ENCODE data around the gene SAMSN1.

The SAMSN1 gene

GRCh38 chr21:14591882-14592281 is 45.8 kb upstream of the SAMSN1 start:
- no peaks in the 10 kb centered on the region for H3K4me1 ChIP-seq

GRCh38 chr21:14591377-14591776 is 45.3 kb upstream of the SAMSN1 start:
- no peak overlapping the region for H3K9ac ChIP-seq
- no peaks in the 10 kb centered on the region for H3K9me3 ChIP-seq (ENCODE audit: control insufficient read depth, low read length)
- H3K4me1 ChIP-seq = no peaks in the 10 kb centered on the region
- no peaks in the 10 kb centered on the region for H3K27me3 ChIP-seq (ENCODE audit: control insufficient read depth, insufficient read depth, low read length)
- no peak overlapping the region for H2AFZ ChIP-seq
- no peaks in the 10 kb centered on the region for H3K79me2 ChIP-seq
- H3K4me3 ChIP-seq (ENCODE audit: low read depth, low read length) = no peak overlapping the region
- no peak overlapping the region for H3K4me2 ChIP-seq (ENCODE audit: low read length)
- no peak overlapping the region for H3K27ac ChIP-seq
- no peak for TF ChIP-seq CTCF (IDR thresholded peaks at IDR 0.05)
- H3K36me3 ChIP-seq (ENCODE audit: control insufficient read depth, insufficient read depth, low read length) = no peaks in the 10 kb centered on the region

More at GRCh38 chr21:14591882-14592281, 45.8 kb upstream of the SAMSN1 start:
- H2AFZ ChIP-seq = no peak overlapping the region
- H3K27ac ChIP-seq = no peak overlapping the region
- no peak overlapping the region for H3K9ac ChIP-seq
- no peak overlapping the region for H3K4me2 ChIP-seq (ENCODE audit: low read length)
- no peak for TF ChIP-seq CTCF (IDR thresholded peaks at IDR 0.05)
- no peak overlapping the region for H3K4me3 ChIP-seq (ENCODE audit: low read depth, low read length)
- H3K27me3 ChIP-seq (ENCODE audit: control insufficient read depth, insufficient read depth, low read length) = no peaks in the 10 kb centered on the region
- H3K9me3 ChIP-seq (ENCODE audit: control insufficient read depth, low read length) = no peaks in the 10 kb centered on the region
- H3K79me2 ChIP-seq = no peaks in the 10 kb centered on the region
- H3K36me3 ChIP-seq (ENCODE audit: control insufficient read depth, insufficient read depth, low read length) = no peaks in the 10 kb centered on the region

GRCh38 chr21:14589855-14590563 is 43.9 kb upstream of the SAMSN1 start:
- Histone ChIP-seq H3K4me1 (no peaks in the 10 kb centered on the region), H3K9ac (no peak overlapping the region), H3K4me2 (ENCODE audit: low read length) (no peak overlapping the region), H3K9me3 (ENCODE audit: control insufficient read depth, low read length) (no peaks in the 10 kb centered on the region), H3K27me3 (ENCODE audit: control insufficient read depth, insufficient read depth, low read length) (no peaks in the 10 kb centered on the region), H3K27ac (no peak overlapping the region), H2AFZ (no peak overlapping the region), H3K79me2 (no peaks in the 10 kb centered on the region), H3K36me3 (ENCODE audit: control insufficient read depth, insufficient read depth, low read length) (no peaks in the 10 kb centered on the region), H3K4me3 (ENCODE audit: low read depth, low read length) (no peak overlapping the region)
- no peak for TF ChIP-seq CTCF (IDR thresholded peaks at IDR 0.05)

GRCh38 chr21:14587266-14587665 is 41.2 kb upstream of the SAMSN1 start:
- Histone ChIP-seq H3K4me1 (no peaks in the 10 kb centered on the region), H3K79me2 (no peaks in the 10 kb centered on the region), H3K9me3 (ENCODE audit: control insufficient read depth, low read length) (no peaks in the 10 kb centered on the region), H3K27ac (no peak overlapping the region), H2AFZ (no peak overlapping the region), H3K36me3 (ENCODE audit: control insufficient read depth, insufficient read depth, low read length) (no peaks in the 10 kb centered on the region), H3K4me3 (ENCODE audit: low read depth, low read length) (no peak overlapping the region), H3K27me3 (ENCODE audit: control insufficient read depth, insufficient read depth, low read length) (no peaks in the 10 kb centered on the region), H3K9ac (no peak overlapping the region), H3K4me2 (ENCODE audit: low read length) (no peak overlapping the region)
- TF ChIP-seq CTCF (IDR thresholded peaks at IDR 0.05) = no peak

- H3K27ac ChIP-seq = no peak overlapping the region
- no peaks in the 10 kb centered on the region for H3K79me2 ChIP-seq
- no peak overlapping the region for H3K4me2 ChIP-seq (ENCODE audit: low read length)
- H3K27me3 ChIP-seq (ENCODE audit: control insufficient read depth, insufficient read depth, low read length) = no peaks in the 10 kb centered on the region
- no peaks in the 10 kb centered on the region for H3K4me1 ChIP-seq
- no peak overlapping the region for H2AFZ ChIP-seq
- no peak overlapping the region for H3K9ac ChIP-seq
- H3K9me3 ChIP-seq (ENCODE audit: control insufficient read depth, low read length) = no peaks in the 10 kb centered on the region
- no peaks in the 10 kb centered on the region for H3K36me3 ChIP-seq (ENCODE audit: control insufficient read depth, insufficient read depth, low read length)
- H3K4me3 ChIP-seq (ENCODE audit: low read depth, low read length) = no peak overlapping the region
- TF ChIP-seq CTCF (IDR thresholded peaks at IDR 0.05) = no peak
These were observed 39.0 kb upstream of the SAMSN1 start for GRCh38 chr21:14585122-14585521.

Data from parathyroid adenoma (tissue), 2 donors.